ENCODE measurements around the gene ARHGAP11A. TPM values are rescaled to one million over a fixed set of nuclear protein-coding genes. Genes with fewer than 3 reads are reported as not detected.

ARHGAP11A gene
- total and polyA plus RNA-seq, 2 of the 8 experiments (the other 6 are each of a cell fraction or from before 2014, with no cell fraction given), result 8.1 to 112 TPM

DNA sequence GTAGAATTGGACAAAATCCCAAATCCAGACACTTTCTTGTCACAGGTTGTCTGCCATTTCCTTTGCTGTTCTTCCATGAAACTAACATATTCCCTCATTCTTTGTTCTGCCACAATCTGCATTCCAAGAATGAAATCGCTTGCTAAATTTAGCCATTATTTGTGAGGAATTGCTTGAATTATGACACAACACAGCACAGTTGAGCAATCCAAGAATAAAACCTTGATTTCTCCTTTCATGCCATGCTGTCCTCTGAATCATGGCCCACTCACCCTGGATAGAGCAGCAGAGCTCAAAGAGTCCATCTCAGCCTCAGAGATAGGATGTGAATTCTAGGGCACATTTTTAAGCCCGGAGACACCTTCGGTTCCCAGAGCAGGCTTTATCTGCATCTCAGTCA lies 67.3 kb downstream of the ARHGAP11A start:
- Histone ChIP-seq H4K91ac (replicated peaks; ENCODE audit: insufficient read length, low read length) (no peak overlapping the region), H3K79me1 (ENCODE audit: low read depth, low read length) (no peaks in the 10 kb centered on the region), H2BK5ac (ENCODE audit: low read depth, low read length) (no peak overlapping the region), H3K14ac (ENCODE audit: insufficient read length) (no peak overlapping the region), H4K5ac (ENCODE audit: insufficient read length, low read depth, low read length) (no peak overlapping the region), H3K4me1 (replicated peaks in 1 of 4; ENCODE audit: control insufficient read depth in 3 of 4, insufficient read depth in 4 of 4, low read length in 3 of 4) (peaks cover 0 to under 1% (median 0%) of the 10 kb centered on the region in 4 experiments; a peak in 2 of 7 replicates), H3K4me3 (ENCODE audit: extremely low read depth in 1 of 4, insufficient read depth in 2 of 4, low read depth in 3 of 4, low read length in 4 of 4) (no peak overlapping the region), H3K27me3 (replicated peaks in 1 of 4; ENCODE audit: control insufficient read depth in 3 of 4, extremely low read depth in 1 of 4, insufficient read depth in 3 of 4, low read length in 3 of 4) (no peaks in the 10 kb centered on the region), H3K4ac (replicated peaks; ENCODE audit: insufficient read length, low read depth, low read length) (no peak overlapping the region), H4K8ac (ENCODE audit: extremely low read depth, insufficient read depth, low read length) (no peak overlapping the region), H3K9ac (replicated peaks in 1 of 4; ENCODE audit: extremely low read depth in 1 of 4, low read depth in 3 of 4, low read length in 3 of 4) (no peak overlapping the region), H3K27ac (ENCODE audit: low read depth, low read length) (no peak overlapping the region), H2BK120ac (replicated peaks; ENCODE audit: low read depth, low read length) (no peak overlapping the region), H3K4me2 (ENCODE audit: insufficient read depth in 1 of 2, low read depth in 2 of 2, low read length in 2 of 2) (no peak overlapping the region), H3K23me2 (ENCODE audit: low read depth, low read length) (no peaks in the 10 kb centered on the region), H2BK12ac (ENCODE audit: low read depth, low read length) (no peak overlapping the region), H3K56ac (replicated peaks; ENCODE audit: insufficient read length, low read depth, low read length) (no peak overlapping the region), H3K79me2 (ENCODE audit: control insufficient read depth in 1 of 2, insufficient read depth in 2 of 2, low read length in 2 of 2) (no peaks in the 10 kb centered on the region), H3K23ac (ENCODE audit: insufficient read length) (no peak overlapping the region), H4K20me1 (replicated peaks in 1 of 2; ENCODE audit: control insufficient read depth in 1 of 2, insufficient read depth in 2 of 2, low read length in 2 of 2) (no peaks in the 10 kb centered on the region), H2AK5ac (ENCODE audit: low read depth, low read length) (no peak overlapping the region), H3K18ac (ENCODE audit: extremely low read depth, low read length) (no peak overlapping the region), H3K36me3 (ENCODE audit: control insufficient read depth in 2 of 4, insufficient read depth in 4 of 4, low read length in 3 of 4) (no peaks in the 10 kb centered on the region), H2BK20ac (ENCODE audit: low read length) (no peak overlapping the region), H2AFZ (ENCODE audit: low read length) (no peak overlapping the region), H3K9me3 (ENCODE audit: insufficient read depth in 2 of 2, low read depth in 1 of 2, low read length in 1 of 2) (no peaks in the 10 kb centered on the region), H2BK15ac (ENCODE audit: low read length) (no peak overlapping the region)
- FAIRE-seq, result no peak
- 81% methylated on average over 3 of the region's 3 CpGs; no CpG with 5 or more reads in 1 of the 2 experiments for WGBS, 2 experiments (ENCODE audit: extremely low coverage in 1 of 2, insufficient coverage in 1 of 2, insufficient read length in 1 of 2, insufficient replicate concordance in 2 of 2, low coverage in 1 of 2, low lambda C conversion rate in 2 of 2, missing lambda C conversion rate in 1 of 2)
- DNase-seq (ENCODE audit: low read depth in 1 of 2, low spot score in 2 of 2), result no peak
- CTCF ChIA-PET (ENCODE audit: partially characterized antibody), result interaction anchor here (1.0 to 2.0 kb wide), 5 partner anchors 9 to 314 kb away, joined by 3 to 6 read pairs (median 4); no protein-coding TSS in a partner anchor
- POLR2A ChIA-PET (ENCODE audit: partially characterized antibody), result interaction anchor here (1.6 kb wide), 1 partner anchor 13 kb away, joined by 4 read pairs; no protein-coding TSS in a partner anchor
- TF ChIP-seq ZNF274 (IDR thresholded peaks at IDR 0.05; ENCODE audit: borderline replicate concordance, extremely low read depth, low read length), result no peak
- no peak for TF ChIP-seq CTCF (IDR thresholded peaks at IDR 0.05; ENCODE audit: control extremely low read depth in 1 of 3, insufficient read depth in 1 of 3, low read depth in 1 of 3, low read length in 3 of 3)
- TF ChIP-seq TBP (IDR thresholded peaks at IDR 0.05; ENCODE audit: low read depth, low read length), result no peak
- TF ChIP-seq CBX8 (IDR thresholded peaks at IDR 0.05; ENCODE audit: borderline replicate concordance, low read depth, low read length), result no peak
- TF ChIP-seq TCF12 (IDR thresholded peaks at IDR 0.05; ENCODE audit: low read depth, low read length), result no peak
